ENCODE results near the gene BSN.

The BSN gene

DNA sequence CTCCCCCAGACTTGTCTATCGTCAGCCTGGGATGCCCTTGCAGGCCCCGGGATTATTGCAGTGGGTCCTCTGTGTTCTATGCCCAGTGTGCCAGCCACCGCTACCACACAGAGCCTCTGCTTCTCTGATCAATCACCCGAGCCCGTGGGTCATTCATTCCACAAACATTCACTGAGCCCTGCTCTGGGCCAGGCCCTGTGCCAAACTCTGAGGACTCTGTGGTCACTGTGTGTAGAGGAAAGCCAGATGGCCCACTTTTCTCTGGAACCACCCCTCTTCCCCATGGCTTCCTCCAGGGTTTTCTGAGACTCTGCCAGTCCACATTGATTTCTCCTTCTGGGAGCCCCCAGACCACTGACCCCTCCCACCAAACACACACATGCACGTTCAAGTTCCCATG, 55.5 kb downstream of the BSN start:
- POLR2A ChIA-PET: no interaction called here
- DNase-seq (ENCODE audit: low read depth, low spot score): no peak
- TF ChIP-seq, protein P1, sequence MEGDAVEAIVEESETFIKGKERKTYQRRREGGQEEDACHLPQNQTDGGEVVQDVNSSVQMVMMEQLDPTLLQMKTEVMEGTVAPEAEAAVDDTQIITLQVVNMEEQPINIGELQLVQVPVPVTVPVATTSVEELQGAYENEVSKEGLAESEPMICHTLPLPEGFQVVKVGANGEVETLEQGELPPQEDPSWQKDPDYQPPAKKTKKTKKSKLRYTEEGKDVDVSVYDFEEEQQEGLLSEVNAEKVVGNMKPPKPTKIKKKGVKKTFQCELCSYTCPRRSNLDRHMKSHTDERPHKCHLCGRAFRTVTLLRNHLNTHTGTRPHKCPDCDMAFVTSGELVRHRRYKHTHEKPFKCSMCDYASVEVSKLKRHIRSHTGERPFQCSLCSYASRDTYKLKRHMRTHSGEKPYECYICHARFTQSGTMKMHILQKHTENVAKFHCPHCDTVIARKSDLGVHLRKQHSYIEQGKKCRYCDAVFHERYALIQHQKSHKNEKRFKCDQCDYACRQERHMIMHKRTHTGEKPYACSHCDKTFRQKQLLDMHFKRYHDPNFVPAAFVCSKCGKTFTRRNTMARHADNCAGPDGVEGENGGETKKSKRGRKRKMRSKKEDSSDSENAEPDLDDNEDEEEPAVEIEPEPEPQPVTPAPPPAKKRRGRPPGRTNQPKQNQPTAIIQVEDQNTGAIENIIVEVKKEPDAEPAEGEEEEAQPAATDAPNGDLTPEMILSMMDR (IDR thresholded peaks at IDR 0.05; ENCODE audit: insufficient read depth, low read length, missing control alignments): no peak
- CTCF ChIA-PET: no interaction called here
- no peak overlapping the region for H3K4me3 ChIP-seq (ENCODE audit: low read depth, low read length)

DNA sequence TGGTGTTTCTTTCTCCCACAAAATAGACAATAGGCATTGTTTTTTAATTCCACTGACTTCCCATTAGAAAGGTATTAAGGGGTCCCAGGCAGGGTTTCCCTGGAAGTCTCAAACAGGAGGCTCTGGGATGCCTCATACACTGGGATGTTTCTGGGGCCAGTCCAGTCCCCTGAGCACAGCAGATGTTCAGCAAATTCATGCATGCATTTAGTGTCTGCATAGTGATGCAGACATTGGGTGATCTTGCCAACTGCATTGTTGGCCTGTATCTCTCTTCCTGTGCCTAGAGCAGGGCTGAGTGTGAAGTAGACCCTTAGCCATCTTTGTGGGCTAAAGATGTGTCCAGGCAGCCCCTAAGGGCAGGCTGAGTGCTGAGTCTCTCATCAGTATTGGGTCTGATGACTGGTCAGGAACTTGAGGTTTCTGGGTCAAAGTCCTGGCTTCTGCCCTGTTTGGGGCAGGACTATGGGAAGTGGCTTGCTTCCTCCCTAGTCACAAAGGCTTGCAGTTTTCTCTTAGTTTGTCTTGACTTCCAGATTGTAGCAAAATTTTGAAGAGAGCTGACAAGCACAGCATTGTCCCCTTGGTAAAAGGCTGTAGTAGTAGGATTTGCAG, 56.5 kb downstream of the BSN start:
- ChIA-PET CTCF (interaction anchor here (1.7 kb wide), 1 partner anchor 10 kb away, joined by 5 read pairs; no protein-coding TSS in a partner anchor), POLR2A (no interaction called here)
- TF ChIP-seq, protein P1 (IDR thresholded peaks at IDR 0.05; ENCODE audit: insufficient read depth, low read length, missing control alignments): no peak
- no peak for DNase-seq (ENCODE audit: low read depth, low spot score)
- H3K4me3 ChIP-seq (ENCODE audit: low read depth, low read length): no peak overlapping the region

DNA sequence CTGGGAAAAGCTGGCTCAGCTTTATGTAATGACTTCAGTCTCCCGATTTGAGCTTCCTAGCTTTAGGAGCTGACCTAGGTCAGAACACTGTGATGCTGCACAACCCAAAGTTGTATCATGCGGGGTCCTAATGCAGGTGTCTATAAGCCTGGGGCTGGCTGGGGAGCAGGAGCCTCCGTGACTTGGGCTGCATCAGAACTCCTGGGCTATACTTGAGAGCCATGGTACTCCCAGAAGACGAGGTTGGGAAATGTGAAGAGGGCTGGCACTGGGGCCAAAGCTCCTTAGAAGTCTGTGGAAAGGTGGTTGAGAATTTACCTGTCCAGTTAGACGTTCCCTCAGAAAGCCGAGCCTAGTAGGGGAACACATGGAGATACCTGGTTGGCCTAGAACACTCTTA, 57.0 kb downstream of the BSN start:
- TF ChIP-seq, protein P1 (IDR thresholded peaks at IDR 0.05; ENCODE audit: insufficient read depth, low read length, missing control alignments): no peak
- POLR2A ChIA-PET: no interaction called here
- DNase-seq (ENCODE audit: low read depth, low spot score): no peak
- H3K4me3 ChIP-seq (ENCODE audit: low read depth, low read length): no peak overlapping the region
- CTCF ChIA-PET: interaction anchor here (1.7 kb wide), 1 partner anchor 10 kb away, joined by 5 read pairs; no protein-coding TSS in a partner anchor

DNA sequence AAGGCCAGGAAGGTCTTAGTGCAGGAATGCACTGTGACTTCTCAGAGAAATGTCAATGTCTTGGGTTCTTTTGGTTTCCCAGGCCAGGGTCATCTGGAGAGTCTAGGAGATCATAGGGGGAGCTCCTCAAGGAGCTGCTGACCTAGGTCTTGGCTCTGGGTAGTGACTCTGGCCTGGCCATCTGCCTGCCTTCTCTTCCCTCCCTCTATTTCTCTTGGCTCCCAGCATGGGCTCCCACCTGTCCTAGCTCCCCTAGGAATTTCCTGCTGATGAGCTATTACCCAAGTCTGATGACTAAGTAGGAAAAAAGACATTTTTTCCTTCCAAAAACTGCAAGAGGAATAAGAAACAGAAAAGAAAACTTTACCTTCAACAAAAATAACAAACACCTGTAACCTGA, 57.4 kb downstream of the BSN start:
- ChIA-PET CTCF (interaction anchor here (1.7 kb wide), 1 partner anchor 10 kb away, joined by 5 read pairs; no protein-coding TSS in a partner anchor), POLR2A (no interaction called here)
- no peak for DNase-seq (ENCODE audit: low read depth, low spot score)
- TF ChIP-seq, protein P1 (IDR thresholded peaks at IDR 0.05; ENCODE audit: insufficient read depth, low read length, missing control alignments): no peak
- H3K4me3 ChIP-seq (ENCODE audit: low read depth, low read length): no peak overlapping the region

DNA sequence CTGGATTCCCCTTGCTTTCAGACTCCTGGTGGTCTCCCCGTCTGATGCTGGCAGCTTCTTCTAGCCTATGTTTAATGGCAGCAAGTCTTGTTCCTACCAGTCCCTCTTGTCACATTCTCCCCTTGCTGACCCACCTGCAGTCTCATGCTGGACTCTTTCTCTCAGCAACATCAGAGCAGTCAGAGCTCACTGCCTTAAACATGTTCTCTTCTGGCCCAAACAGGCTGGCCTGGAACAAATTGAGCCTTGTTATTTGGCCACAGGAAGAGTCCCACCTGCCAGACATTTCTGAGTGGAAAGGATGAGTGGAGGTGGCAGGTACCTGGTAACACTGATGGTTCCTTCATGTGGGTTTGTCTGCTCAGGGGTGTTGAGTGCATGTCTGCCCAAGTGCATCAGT, 60.7 kb downstream of the BSN start:
- no peak for DNase-seq (ENCODE audit: low read depth, low spot score)
- CTCF ChIA-PET: interaction anchor here (1.1 kb wide), 1 partner anchor 57 kb away, joined by 3 read pairs; no protein-coding TSS in a partner anchor
- POLR2A ChIA-PET: no interaction called here

DNA sequence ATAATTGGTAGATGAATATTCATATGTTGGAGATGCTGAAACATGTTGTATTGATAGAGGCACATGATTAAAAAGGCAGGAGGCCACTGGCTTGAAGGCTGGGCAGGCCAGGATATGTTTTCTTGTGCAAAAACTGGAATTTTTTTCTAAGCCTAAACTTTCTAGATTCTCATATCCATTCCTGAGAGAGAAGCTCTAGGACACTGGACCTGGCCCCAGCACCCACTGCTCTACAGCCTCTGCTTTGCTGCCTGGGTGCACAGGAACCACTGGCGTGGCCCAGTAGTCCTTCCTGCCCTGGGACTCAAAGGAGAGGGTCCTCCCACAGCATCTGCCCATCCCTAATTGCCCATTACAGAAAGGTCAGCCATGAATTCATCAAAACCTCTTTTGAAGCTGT, 61.8 kb downstream of the BSN start:
- TF ChIP-seq, protein P1 (IDR thresholded peaks at IDR 0.05; ENCODE audit: insufficient read depth, low read length, missing control alignments): no peak
- no peak overlapping the region for H3K4me3 ChIP-seq (ENCODE audit: low read depth, low read length)
- ChIA-PET CTCF (interaction anchor here (1.1 kb wide), 1 partner anchor 56 kb away, joined by 4 read pairs; no protein-coding TSS in a partner anchor), POLR2A (no interaction called here)
- no peak for DNase-seq (ENCODE audit: low read depth, low spot score)

More for the DNA sequence above, 60.7 kb downstream of the BSN start:
- TF ChIP-seq, protein P1 (IDR thresholded peaks at IDR 0.05; ENCODE audit: insufficient read depth, low read length, missing control alignments): no peak
- no peak overlapping the region for H3K4me3 ChIP-seq (ENCODE audit: low read depth, low read length)

All from AG04449 (cell line).